ENCODE results near the gene METTL18. TPM values are rescaled to one million over a fixed set of nuclear protein-coding genes. Genes with fewer than 3 reads are reported as not detected.

METTL18 gene
- polyA plus RNA-seq (2013): 5.6 and 6.0 TPM in 2 replicates

GRCh38 chr1:169794530-169795416, at the start of gene METTL18:
Gene METTL18, minus strand, starts transcription at chr1:169794907. Its CDS starts 1,212 bp downstream, at chr1:169793695.
- Histone ChIP-seq H2BK120ac (ENCODE audit: insufficient read depth, low read length, poor library complexity) (peak within 1 kb of the TSS; percentile 94), H4K12ac (ENCODE audit: low read depth, low read length) (peak within 1 kb of the TSS; percentile 93), H3K27ac (ENCODE audit: low read depth, low read length) (peak within 1 kb of the TSS; percentile 90), H3K18ac (ENCODE audit: low read length) (peak within 1 kb of the TSS; percentile 98), H4K8ac (ENCODE audit: low read depth, low read length) (peak within 1 kb of the TSS; percentile 98), H2AFZ (ENCODE audit: insufficient read depth, low read length, poor library complexity) (peak within 1 kb of the TSS; percentile 84), H3K9me3 (ENCODE audit: insufficient read depth, low read depth, low read length) (no peaks in the 10 kb centered on the region), H3K79me1 (ENCODE audit: low read length) (peaks cover 12% of the 10 kb centered on the region), H3K27me3 (ENCODE audit: insufficient read depth, low read length) (no peaks in the 10 kb centered on the region), H3K4me1 (ENCODE audit: control insufficient read depth in 1 of 2, insufficient read depth in 2 of 2, low read length in 2 of 2) (peaks cover 0 to 3% of the 10 kb centered on the region in 2 experiments), H3K4me3 (ENCODE audit: low read depth, low read length) (peak within 1 kb of the TSS; percentile 88), H4K91ac (ENCODE audit: low read depth, low read length) (peak within 1 kb of the TSS; percentile 98), H3K4me2 (ENCODE audit: low read length) (peak within 1 kb of the TSS; percentile 64), H3K23ac (ENCODE audit: low read length) (no peak within 1 kb of the TSS), H3K79me2 (ENCODE audit: control insufficient read depth, insufficient read depth, low read length, poor library complexity) (peaks cover 7% of the 10 kb centered on the region), H2BK5ac (ENCODE audit: low read depth, low read length, poor library complexity) (peak within 1 kb of the TSS; percentile 98), H2BK12ac (ENCODE audit: low read length) (peak within 1 kb of the TSS; percentile 71), H2AK5ac (ENCODE audit: low read length) (peak within 1 kb of the TSS; percentile 87), H3K36me3 (ENCODE audit: control insufficient read depth in 1 of 2, insufficient read depth in 2 of 2, low read length in 2 of 2) (peaks cover 2 to 4% of the 10 kb centered on the region in 2 experiments), H3K4ac (ENCODE audit: low read depth, low read length) (peak within 1 kb of the TSS; percentile 89), H3K14ac (ENCODE audit: low read length) (peak within 1 kb of the TSS; percentile 94), H3K9ac (ENCODE audit: low read length) (peak within 1 kb of the TSS; percentile 88)
- DNase-seq: peak; percentile 89 to 96
- no CpG with 5 or more reads among the region's 48 CpGs for WGBS (ENCODE audit: extremely low coverage, insufficient coverage, insufficient read length)

- H4K8ac ChIP-seq (ENCODE audit: low read depth, low read length): no peak overlapping the region
- H3K79me2 ChIP-seq (ENCODE audit: control insufficient read depth, insufficient read depth, low read length, poor library complexity): no peaks in the 10 kb centered on the region
- H3K14ac ChIP-seq (ENCODE audit: low read length): no peak overlapping the region
- no peak overlapping the region for H2AK5ac ChIP-seq (ENCODE audit: low read length)
- no CpG with 5 or more reads among the region's 4 CpGs for WGBS (ENCODE audit: extremely low coverage, insufficient coverage, insufficient read length)
- no peak overlapping the region for H3K18ac ChIP-seq (ENCODE audit: low read length)
- H3K9ac ChIP-seq (ENCODE audit: low read length): no peak overlapping the region
- peaks cover 13 to 19% of the 10 kb centered on the region in 2 experiments for H3K36me3 ChIP-seq (ENCODE audit: control insufficient read depth in 1 of 2, insufficient read depth in 2 of 2, low read length in 2 of 2)
- H4K91ac ChIP-seq (ENCODE audit: low read depth, low read length): no peak overlapping the region
- H2BK12ac ChIP-seq (ENCODE audit: low read length): no peak overlapping the region
- H3K23ac ChIP-seq (ENCODE audit: low read length): no peak overlapping the region
- no peak overlapping the region for H2BK5ac ChIP-seq (ENCODE audit: low read depth, low read length, poor library complexity)
- H3K9me3 ChIP-seq (ENCODE audit: insufficient read depth, low read depth, low read length): no peaks in the 10 kb centered on the region
- H3K4ac ChIP-seq (ENCODE audit: low read depth, low read length): no peak overlapping the region
- H4K12ac ChIP-seq (ENCODE audit: low read depth, low read length): no peak overlapping the region
- DNase-seq: no peak
- H3K4me2 ChIP-seq (ENCODE audit: low read length): no peak overlapping the region
- no peak overlapping the region for H3K4me3 ChIP-seq (ENCODE audit: low read depth, low read length)
- H3K4me1 ChIP-seq (ENCODE audit: control insufficient read depth in 1 of 2, insufficient read depth in 2 of 2, low read length in 2 of 2): no peaks in the 10 kb centered on the region
- no peak overlapping the region for H2BK120ac ChIP-seq (ENCODE audit: insufficient read depth, low read length, poor library complexity)
- H3K27me3 ChIP-seq (ENCODE audit: insufficient read depth, low read length): no peaks in the 10 kb centered on the region
- no peak overlapping the region for H3K27ac ChIP-seq (ENCODE audit: low read depth, low read length)
- no peak overlapping the region for H2AFZ ChIP-seq (ENCODE audit: insufficient read depth, low read length, poor library complexity)
- H3K79me1 ChIP-seq (ENCODE audit: low read length): no peaks in the 10 kb centered on the region
Observed at GRCh38 chr1:169838942-169839341, 44.2 kb upstream of the METTL18 start.

DNA sequence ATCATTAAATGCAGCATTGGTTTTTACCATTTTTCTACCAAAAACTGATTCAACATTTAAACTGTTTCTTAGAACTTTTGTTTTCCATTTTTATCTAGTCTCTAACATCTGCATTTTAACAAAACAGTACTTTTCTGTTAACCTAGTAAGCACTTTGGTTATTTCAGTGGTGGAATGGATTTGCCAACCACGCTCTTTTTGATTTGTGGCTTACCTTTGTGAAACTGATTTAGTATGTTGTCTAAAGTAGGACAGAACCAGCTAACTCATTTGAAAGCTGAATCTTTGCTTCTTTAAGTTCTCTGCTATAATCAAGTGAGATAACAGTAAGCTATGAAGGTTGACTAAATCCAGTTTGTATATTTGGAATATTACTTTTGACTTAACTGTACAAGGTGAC, 41.5 kb upstream of the METTL18 start:
- H3K9me3 ChIP-seq (ENCODE audit: insufficient read depth, low read depth, low read length): no peaks in the 10 kb centered on the region
- H4K8ac ChIP-seq (ENCODE audit: low read depth, low read length): no peak overlapping the region
- H3K14ac ChIP-seq (ENCODE audit: low read length): no peak overlapping the region
- H3K36me3 ChIP-seq (ENCODE audit: control insufficient read depth in 1 of 2, insufficient read depth in 2 of 2, low read length in 2 of 2): peaks cover 17 to 28% of the 10 kb centered on the region in 2 experiments
- DNase-seq: no peak
- no peak overlapping the region for H4K91ac ChIP-seq (ENCODE audit: low read depth, low read length)
- no CpG with 5 or more reads among the region's 1 CpG for WGBS (ENCODE audit: extremely low coverage, insufficient coverage, insufficient read length)
- no peak overlapping the region for H4K12ac ChIP-seq (ENCODE audit: low read depth, low read length)
- H3K4me3 ChIP-seq (ENCODE audit: low read depth, low read length): no peak overlapping the region
- no peaks in the 10 kb centered on the region for H3K27me3 ChIP-seq (ENCODE audit: insufficient read depth, low read length)
- H3K4me2 ChIP-seq (ENCODE audit: low read length): no peak overlapping the region
- no peak overlapping the region for H3K4ac ChIP-seq (ENCODE audit: low read depth, low read length)
- no peak overlapping the region for H2AFZ ChIP-seq (ENCODE audit: insufficient read depth, low read length, poor library complexity)
- no peak overlapping the region for H3K27ac ChIP-seq (ENCODE audit: low read depth, low read length)
- no peak overlapping the region for H3K18ac ChIP-seq (ENCODE audit: low read length)
- H3K79me1 ChIP-seq (ENCODE audit: low read length): no peaks in the 10 kb centered on the region
- H2BK5ac ChIP-seq (ENCODE audit: low read depth, low read length, poor library complexity): no peak overlapping the region
- no peaks in the 10 kb centered on the region for H3K4me1 ChIP-seq (ENCODE audit: control insufficient read depth in 1 of 2, insufficient read depth in 2 of 2, low read length in 2 of 2)
- H3K79me2 ChIP-seq (ENCODE audit: control insufficient read depth, insufficient read depth, low read length, poor library complexity): no peaks in the 10 kb centered on the region
- H2BK120ac ChIP-seq (ENCODE audit: insufficient read depth, low read length, poor library complexity): no peak overlapping the region
- H3K23ac ChIP-seq (ENCODE audit: low read length): no peak overlapping the region
- no peak overlapping the region for H3K9ac ChIP-seq (ENCODE audit: low read length)
- no peak overlapping the region for H2AK5ac ChIP-seq (ENCODE audit: low read length)
- H2BK12ac ChIP-seq (ENCODE audit: low read length): no peak overlapping the region

GRCh38 chr1:169835647-169836046, 40.9 kb upstream of the METTL18 start:
- no peak overlapping the region for H4K91ac ChIP-seq (ENCODE audit: low read depth, low read length)

More at GRCh38 chr1:169835647-169836046, 40.9 kb upstream of the METTL18 start:
- peaks cover 17 to 26% of the 10 kb centered on the region in 2 experiments for H3K36me3 ChIP-seq (ENCODE audit: control insufficient read depth in 1 of 2, insufficient read depth in 2 of 2, low read length in 2 of 2)
- H3K79me2 ChIP-seq (ENCODE audit: control insufficient read depth, insufficient read depth, low read length, poor library complexity): no peaks in the 10 kb centered on the region
- no peak overlapping the region for H4K12ac ChIP-seq (ENCODE audit: low read depth, low read length)
- H3K18ac ChIP-seq (ENCODE audit: low read length): no peak overlapping the region
- no peak for DNase-seq
- H2AK5ac ChIP-seq (ENCODE audit: low read length): no peak overlapping the region
- no peak overlapping the region for H3K9ac ChIP-seq (ENCODE audit: low read length)
- no peak overlapping the region for H3K4ac ChIP-seq (ENCODE audit: low read depth, low read length)
- H3K4me2 ChIP-seq (ENCODE audit: low read length): no peak overlapping the region
- H2BK12ac ChIP-seq (ENCODE audit: low read length): no peak overlapping the region
- no CpG with 5 or more reads among the region's 1 CpG for WGBS (ENCODE audit: extremely low coverage, insufficient coverage, insufficient read length)
- no peak overlapping the region for H3K23ac ChIP-seq (ENCODE audit: low read length)
- H3K14ac ChIP-seq (ENCODE audit: low read length): no peak overlapping the region
- no peak overlapping the region for H3K27ac ChIP-seq (ENCODE audit: low read depth, low read length)
- no peaks in the 10 kb centered on the region for H3K9me3 ChIP-seq (ENCODE audit: insufficient read depth, low read depth, low read length)
- no peaks in the 10 kb centered on the region for H3K4me1 ChIP-seq (ENCODE audit: control insufficient read depth in 1 of 2, insufficient read depth in 2 of 2, low read length in 2 of 2)
- H4K8ac ChIP-seq (ENCODE audit: low read depth, low read length): no peak overlapping the region
- H2AFZ ChIP-seq (ENCODE audit: insufficient read depth, low read length, poor library complexity): no peak overlapping the region
- H2BK120ac ChIP-seq (ENCODE audit: insufficient read depth, low read length, poor library complexity): no peak overlapping the region
- H3K27me3 ChIP-seq (ENCODE audit: insufficient read depth, low read length): no peaks in the 10 kb centered on the region
- H2BK5ac ChIP-seq (ENCODE audit: low read depth, low read length, poor library complexity): no peak overlapping the region
- no peaks in the 10 kb centered on the region for H3K79me1 ChIP-seq (ENCODE audit: low read length)
- no peak overlapping the region for H3K4me3 ChIP-seq (ENCODE audit: low read depth, low read length)
